HEK293 (cell line): Measurements from ENCODE around the gene PIPOX.

Experiments used
- CTCF ChIA-PET: fragments of 350-600 bp; formaldehyde crosslinking; extraction: SDS; loops from one replicate; lab custom pipeline; 2021; ENCODE audit warnings: antibody characterized with exemption; lab: Yijun Ruan, JAX
- POLR2A ChIA-PET: fragments of 300-600 bp; formaldehyde crosslinking; extraction: SDS; loops from one replicate; lab custom pipeline; 2020; ENCODE audit warnings: antibody characterized with exemption, inconsistent platforms; lab: Yijun Ruan, JAX
- H3K27ac ChIP-seq: fragments of 200-500 bp; sonication (Bioruptor generic); 2 replicates; pipeline ENCODE4 v1.5.1; 2014; ENCODE audit warnings: low read depth, low read length, control low read depth, inconsistent platforms; ENCODE audit errors: extremely low read depth
- H3K36me3 ChIP-seq, 2 experiments: fragments of 200-500 bp in 1 of 2; sonication (Bioruptor generic) in 1 of 2; 1 replicate in 1 of 2; 2 replicates in 1 of 2; pipeline ENCODE4 v1.5.1; 2014 to 2017; ENCODE audit warnings: inconsistent platforms in 2 of 2, low read length in 2 of 2; ENCODE audit not compliant: control insufficient read depth in 2 of 2, insufficient read depth in 1 of 2
- H3K4me1 ChIP-seq: fragments of 200-500 bp; sonication (Bioruptor generic); 2 replicates; pipeline ENCODE4 v1.5.1; 2014; ENCODE audit warnings: mild to moderate bottlenecking, low read length, inconsistent platforms; ENCODE audit not compliant: control insufficient read depth, insufficient read depth
- H3K4me3 ChIP-seq: 2 replicates; pipeline ENCODE4 v1.5.1; 2011; ENCODE audit warnings: low read depth, mild to moderate bottlenecking, control low read depth, low read length, moderate library complexity
- H3K9me3 ChIP-seq: fragments of 200-500 bp; sonication (Bioruptor generic); 2 replicates; pipeline ENCODE4 v1.5.1; 2014; ENCODE audit warnings: low read depth, low read length, inconsistent platforms; ENCODE audit not compliant: control insufficient read depth, insufficient read depth
- KLF16 ChIP-seq: fragments of 450-650 bp; formaldehyde crosslinking; IDR thresholded peaks from 2 replicates; pipeline ENCODE4 v1.5.1; 2017; ENCODE audit warnings: missing biosample characterization, missing genetic modification characterization
- MYNN ChIP-seq: fragments of 450-650 bp; formaldehyde crosslinking; IDR thresholded peaks from 2 replicates; pipeline ENCODE4 v1.5.1; 2016; ENCODE audit warnings: missing biosample characterization, missing genetic modification characterization, borderline replicate concordance
- SETDB1 ChIP-seq: IDR thresholded peaks from one replicate; pipeline ENCODE4 v1.6.1; 2017; ENCODE audit warnings: mild to moderate bottlenecking, low read length, moderate library complexity, mixed read lengths; ENCODE audit not compliant: insufficient read length
- ZNF10 ChIP-seq: fragments of 450-650 bp; formaldehyde crosslinking; IDR thresholded peaks from 2 replicates; pipeline ENCODE4 v1.5.1; 2017; ENCODE audit warnings: missing biosample characterization, missing genetic modification characterization
- ZNF121 ChIP-seq: fragments of 450-650 bp; formaldehyde crosslinking; IDR thresholded peaks from 2 replicates; pipeline ENCODE4 v1.5.1; 2016; ENCODE audit warnings: missing biosample characterization, missing genetic modification characterization
- ZNF211 ChIP-seq: fragments of 450-650 bp; formaldehyde crosslinking; IDR thresholded peaks from 2 replicates; pipeline ENCODE4 v1.5.1; 2016; ENCODE audit warnings: low read depth, missing biosample characterization, missing genetic modification characterization
- ZNF274 ChIP-seq, 2 experiments: fragments of 200-500 bp in 1 of 2; fragments of 450-650 bp in 1 of 2; sonication (Bioruptor generic) in 1 of 2; formaldehyde crosslinking in 1 of 2; IDR thresholded peaks; 2 replicates each; pipeline versions ENCODE4 v1.5.1 to v1.6.1; 2014 to 2016; ENCODE audit warnings: borderline replicate concordance in 1 of 2, inconsistent platforms in 1 of 2, low read length in 1 of 2, missing biosample characterization in 1 of 2, missing genetic modification characterization in 1 of 2
- ZNF311 ChIP-seq: fragments of 450-650 bp; formaldehyde crosslinking; IDR thresholded peaks from 2 replicates; pipeline ENCODE4 v1.5.1; 2017; ENCODE audit warnings: missing biosample characterization, missing genetic modification characterization, borderline replicate concordance
- ZNF501 ChIP-seq: fragments of 450-650 bp; formaldehyde crosslinking; IDR thresholded peaks from 2 replicates; pipeline ENCODE4 v1.5.1; 2016; ENCODE audit warnings: missing biosample characterization, missing genetic modification characterization
- ZNF510 ChIP-seq: fragments of 450-650 bp; formaldehyde crosslinking; IDR thresholded peaks from 2 replicates; pipeline ENCODE4 v1.5.1; 2018; ENCODE audit warnings: mild to moderate bottlenecking, missing genetic modification characterization, missing biosample characterization; ENCODE audit not compliant: insufficient replicate concordance
- ZNF530 ChIP-seq: fragments of 450-650 bp; formaldehyde crosslinking; IDR thresholded peaks from 2 replicates; pipeline ENCODE4 v1.5.1; 2016; ENCODE audit warnings: low read depth, missing biosample characterization, missing genetic modification characterization
- ZNF548 ChIP-seq: fragments of 450-650 bp; formaldehyde crosslinking; IDR thresholded peaks from 2 replicates; pipeline ENCODE4 v1.5.1; 2016; ENCODE audit warnings: missing biosample characterization, missing genetic modification characterization
- ZNF677 ChIP-seq: fragments of 450-650 bp; IDR thresholded peaks from 2 replicates; pipeline ENCODE4 v1.5.0; 2018; ENCODE audit warnings: missing biosample characterization, mild to moderate bottlenecking, missing genetic modification characterization, moderate library complexity
- TF ChIP-seq, protein P1 (sequence below): fragments of 450-650 bp; formaldehyde crosslinking; IDR thresholded peaks from 2 replicates; pipeline ENCODE4 v1.5.1; 2016; ENCODE audit warnings: missing biosample characterization, missing genetic modification characterization
- TF ChIP-seq, protein P2 (sequence below): fragments of 450-650 bp; formaldehyde crosslinking; IDR thresholded peaks from 2 replicates; pipeline ENCODE4 v1.5.1; 2016; ENCODE audit warnings: missing biosample characterization, missing genetic modification characterization
- TF ChIP-seq, protein P3 (sequence below): fragments of 450-650 bp; formaldehyde crosslinking; IDR thresholded peaks from 2 replicates; pipeline ENCODE4 v1.5.1; 2016; ENCODE audit warnings: missing biosample characterization, missing genetic modification characterization
- TF ChIP-seq, protein P4 (sequence below): IDR thresholded peaks from 2 replicates; pipeline ENCODE4 v1.6.1; 2011; ENCODE audit warnings: mild to moderate bottlenecking, low read depth, low read length, borderline replicate concordance
- TF ChIP-seq, protein P5 (sequence below): fragments of 450-650 bp; formaldehyde crosslinking; IDR thresholded peaks from 2 replicates; pipeline ENCODE4 v1.5.1; 2016; ENCODE audit warnings: missing biosample characterization, missing genetic modification characterization
- TF ChIP-seq, protein P6 (sequence below): fragments of 450-650 bp; formaldehyde crosslinking; optimal IDR thresholded peaks from 2 replicates; pipeline ENCODE3; 2016; ENCODE audit warnings: missing biosample characterization, mild to moderate bottlenecking, missing genetic modification characterization
- TF ChIP-seq, protein P7 (sequence below): fragments of 450-650 bp; formaldehyde crosslinking; IDR thresholded peaks from 2 replicates; pipeline ENCODE4 v1.5.1; 2016; ENCODE audit warnings: missing biosample characterization, missing genetic modification characterization, low read depth

Gene PIPOX

DNA sequence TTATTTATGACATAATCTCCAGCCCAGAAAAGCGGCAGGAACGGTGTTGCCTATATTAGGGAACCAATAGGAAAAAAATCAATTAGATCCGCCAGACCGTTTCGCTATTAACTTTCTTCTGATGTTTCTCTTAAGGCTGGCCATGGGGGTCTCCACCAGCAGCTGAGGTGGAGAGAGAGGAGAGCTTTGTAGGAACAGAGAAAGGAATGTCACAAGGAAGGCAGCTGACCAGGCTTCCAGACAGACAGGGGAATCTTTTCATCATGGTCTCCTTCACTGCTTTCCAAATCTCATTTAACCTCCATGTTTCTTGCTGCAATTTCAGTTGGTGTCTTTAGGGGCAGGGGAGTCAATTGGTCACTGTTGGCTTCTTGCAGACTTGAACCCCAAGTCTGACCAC, 28.2 kb upstream of the PIPOX start:
- no peak overlapping the region for H3K4me3 ChIP-seq
- TF ChIP-seq, protein P1, sequence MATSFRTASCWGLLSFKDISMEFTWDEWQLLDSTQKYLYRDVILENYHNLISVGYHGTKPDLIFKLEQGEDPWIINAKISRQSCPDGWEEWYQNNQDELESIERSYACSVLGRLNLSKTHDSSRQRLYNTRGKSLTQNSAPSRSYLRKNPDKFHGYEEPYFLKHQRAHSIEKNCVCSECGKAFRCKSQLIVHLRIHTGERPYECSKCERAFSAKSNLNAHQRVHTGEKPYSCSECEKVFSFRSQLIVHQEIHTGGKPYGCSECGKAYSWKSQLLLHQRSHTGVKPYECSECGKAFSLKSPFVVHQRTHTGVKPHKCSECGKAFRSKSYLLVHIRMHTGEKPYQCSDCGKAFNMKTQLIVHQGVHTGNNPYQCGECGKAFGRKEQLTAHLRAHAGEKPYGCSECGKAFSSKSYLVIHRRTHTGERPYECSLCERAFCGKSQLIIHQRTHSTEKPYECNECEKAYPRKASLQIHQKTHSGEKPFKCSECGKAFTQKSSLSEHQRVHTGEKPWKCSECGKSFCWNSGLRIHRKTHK: no peak
- TF ChIP-seq MYNN (tag by site-specific recombination) (no peak), ZNF311 (tag by site-specific recombination) (no peak), ZNF530 (no peak), ZNF501 (tag by site-specific recombination) (no peak), ZNF677 (tag by site-specific recombination) (no peak)
- TF ChIP-seq, all 188 proteins: peak for 0
- CTCF ChIA-PET: interaction anchor here (0.7 to 1.3 kb wide), 2 partner anchors 50 to 103 kb away, joined by 3 to 6 read pairs; no protein-coding TSS in a partner anchor
- 0 out of 2 replicates have a peak overlapping the region, but pooled peaks have one; percentile 9 for H3K27ac ChIP-seq
- POLR2A ChIA-PET: no interaction called here
- 0 out of 2 replicates have a peak, but pooled peaks cover 2% of the 10 kb centered on the region for H3K4me1 ChIP-seq
- H3K9me3 ChIP-seq: no peaks in the 10 kb centered on the region
- H3K36me3 ChIP-seq: no peaks in the 10 kb centered on the region

DNA sequence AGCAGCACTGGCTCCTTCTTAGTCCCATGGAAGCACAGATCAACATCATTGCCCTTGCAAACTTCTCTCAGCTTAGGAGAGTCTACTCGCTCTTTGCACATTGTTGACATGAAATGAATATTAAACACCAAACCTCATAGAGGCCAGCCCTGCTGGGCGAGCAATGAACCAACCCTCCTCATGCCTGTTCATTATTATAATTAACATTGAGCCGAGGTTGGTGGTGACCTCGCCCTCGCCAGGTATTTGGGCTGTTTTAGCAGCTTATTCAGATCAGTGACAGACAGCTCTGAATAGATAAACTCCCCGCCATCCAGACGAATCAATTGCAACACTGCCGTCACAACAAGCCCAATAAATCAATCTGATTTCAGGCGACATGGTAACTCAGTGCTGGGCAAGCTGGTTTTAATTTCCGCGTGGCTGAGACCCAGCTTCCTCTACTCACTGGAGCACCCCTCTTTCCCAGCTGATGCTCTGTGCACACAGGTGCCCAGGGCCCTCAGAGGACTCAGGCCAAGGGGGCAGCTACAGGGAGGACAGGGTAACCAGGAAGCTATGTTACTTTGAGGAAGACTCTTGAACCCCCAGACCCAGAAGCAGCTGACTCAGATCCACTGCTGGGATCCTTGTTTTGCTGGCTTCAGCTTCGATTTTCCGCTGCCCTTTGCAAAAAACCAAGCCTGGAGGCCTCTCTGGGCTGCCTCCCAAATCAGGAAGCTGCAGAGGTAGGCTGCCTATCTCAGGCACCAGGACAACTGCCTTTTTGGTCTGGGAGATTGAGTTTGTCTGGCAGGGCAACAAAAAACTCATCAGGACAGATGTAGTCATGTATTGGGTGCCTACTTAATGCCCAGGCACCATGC, 26.4 kb upstream of the PIPOX start:
- Histone ChIP-seq H3K4me1 (no peaks in the 10 kb centered on the region), H3K4me3 (no peak overlapping the region), H3K27ac (no peak overlapping the region), H3K36me3 (no peaks in the 10 kb centered on the region), H3K9me3 (no peaks in the 10 kb centered on the region)
- ChIA-PET POLR2A (no interaction called here), CTCF (interaction anchor here (0.6 to 2.2 kb wide), 7 partner anchors 51 to 168 kb away, joined by 3 to 9 read pairs (median 3); partner anchors contain the start of gene PHF12)
- TF ChIP-seq, protein P2, sequence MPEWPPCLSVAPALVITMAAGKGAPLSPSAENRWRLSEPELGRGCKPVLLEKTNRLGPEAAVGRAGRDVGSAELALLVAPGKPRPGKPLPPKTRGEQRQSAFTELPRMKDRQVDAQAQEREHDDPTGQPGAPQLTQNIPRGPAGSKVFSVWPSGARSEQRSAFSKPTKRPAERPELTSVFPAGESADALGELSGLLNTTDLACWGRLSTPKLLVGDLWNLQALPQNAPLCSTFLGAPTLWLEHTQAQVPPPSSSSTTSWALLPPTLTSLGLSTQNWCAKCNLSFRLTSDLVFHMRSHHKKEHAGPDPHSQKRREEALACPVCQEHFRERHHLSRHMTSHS (tag by site-specific recombination): no peak
- TF ChIP-seq, protein P3, sequence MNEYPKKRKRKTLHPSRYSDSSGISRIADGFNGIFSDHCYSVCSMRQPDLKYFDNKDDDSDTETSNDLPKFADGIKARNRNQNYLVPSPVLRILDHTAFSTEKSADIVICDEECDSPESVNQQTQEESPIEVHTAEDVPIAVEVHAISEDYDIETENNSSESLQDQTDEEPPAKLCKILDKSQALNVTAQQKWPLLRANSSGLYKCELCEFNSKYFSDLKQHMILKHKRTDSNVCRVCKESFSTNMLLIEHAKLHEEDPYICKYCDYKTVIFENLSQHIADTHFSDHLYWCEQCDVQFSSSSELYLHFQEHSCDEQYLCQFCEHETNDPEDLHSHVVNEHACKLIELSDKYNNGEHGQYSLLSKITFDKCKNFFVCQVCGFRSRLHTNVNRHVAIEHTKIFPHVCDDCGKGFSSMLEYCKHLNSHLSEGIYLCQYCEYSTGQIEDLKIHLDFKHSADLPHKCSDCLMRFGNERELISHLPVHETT (tag by site-specific recombination): no peak
- no peak for TF ChIP-seq SETDB1
- TF ChIP-seq, protein P4, sequence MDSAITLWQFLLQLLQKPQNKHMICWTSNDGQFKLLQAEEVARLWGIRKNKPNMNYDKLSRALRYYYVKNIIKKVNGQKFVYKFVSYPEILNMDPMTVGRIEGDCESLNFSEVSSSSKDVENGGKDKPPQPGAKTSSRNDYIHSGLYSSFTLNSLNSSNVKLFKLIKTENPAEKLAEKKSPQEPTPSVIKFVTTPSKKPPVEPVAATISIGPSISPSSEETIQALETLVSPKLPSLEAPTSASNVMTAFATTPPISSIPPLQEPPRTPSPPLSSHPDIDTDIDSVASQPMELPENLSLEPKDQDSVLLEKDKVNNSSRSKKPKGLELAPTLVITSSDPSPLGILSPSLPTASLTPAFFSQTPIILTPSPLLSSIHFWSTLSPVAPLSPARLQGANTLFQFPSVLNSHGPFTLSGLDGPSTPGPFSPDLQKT: no peak
- no peak for TF ChIP-seq ZNF121 (tag by site-specific recombination)
- no peak for TF ChIP-seq ZNF548 (tag by site-specific recombination)
- TF ChIP-seq, protein P5, sequence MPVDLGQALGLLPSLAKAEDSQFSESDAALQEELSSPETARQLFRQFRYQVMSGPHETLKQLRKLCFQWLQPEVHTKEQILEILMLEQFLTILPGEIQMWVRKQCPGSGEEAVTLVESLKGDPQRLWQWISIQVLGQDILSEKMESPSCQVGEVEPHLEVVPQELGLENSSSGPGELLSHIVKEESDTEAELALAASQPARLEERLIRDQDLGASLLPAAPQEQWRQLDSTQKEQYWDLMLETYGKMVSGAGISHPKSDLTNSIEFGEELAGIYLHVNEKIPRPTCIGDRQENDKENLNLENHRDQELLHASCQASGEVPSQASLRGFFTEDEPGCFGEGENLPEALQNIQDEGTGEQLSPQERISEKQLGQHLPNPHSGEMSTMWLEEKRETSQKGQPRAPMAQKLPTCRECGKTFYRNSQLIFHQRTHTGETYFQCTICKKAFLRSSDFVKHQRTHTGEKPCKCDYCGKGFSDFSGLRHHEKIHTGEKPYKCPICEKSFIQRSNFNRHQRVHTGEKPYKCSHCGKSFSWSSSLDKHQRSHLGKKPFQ (tag by site-specific recombination): no peak
- TF ChIP-seq ZNF10 (tag by site-specific recombination): no peak
- TF ChIP-seq ZNF274 (IDR thresholded peaks at IDR 0.05; ENCODE audit: low read length): no peak
- no peak for TF ChIP-seq ZNF274 (tag by site-specific recombination; IDR thresholded peaks at IDR 0.05; ENCODE audit: borderline replicate concordance)
- no peak for TF ChIP-seq ZNF510 (tag by site-specific recombination)
- TF ChIP-seq ZNF211: no peak
- TF ChIP-seq, protein P6, sequence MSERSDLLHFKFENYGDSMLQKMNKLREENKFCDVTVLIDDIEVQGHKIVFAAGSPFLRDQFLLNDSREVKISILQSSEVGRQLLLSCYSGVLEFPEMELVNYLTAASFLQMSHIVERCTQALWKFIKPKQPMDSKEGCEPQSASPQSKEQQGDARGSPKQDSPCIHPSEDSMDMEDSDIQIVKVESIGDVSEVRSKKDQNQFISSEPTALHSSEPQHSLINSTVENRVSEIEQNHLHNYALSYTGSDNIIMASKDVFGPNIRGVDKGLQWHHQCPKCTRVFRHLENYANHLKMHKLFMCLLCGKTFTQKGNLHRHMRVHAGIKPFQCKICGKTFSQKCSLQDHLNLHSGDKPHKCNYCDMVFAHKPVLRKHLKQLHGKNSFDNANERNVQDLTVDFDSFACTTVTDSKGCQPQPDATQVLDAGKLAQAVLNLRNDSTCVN (tag by site-specific recombination): no peak
- TF ChIP-seq, protein P7, sequence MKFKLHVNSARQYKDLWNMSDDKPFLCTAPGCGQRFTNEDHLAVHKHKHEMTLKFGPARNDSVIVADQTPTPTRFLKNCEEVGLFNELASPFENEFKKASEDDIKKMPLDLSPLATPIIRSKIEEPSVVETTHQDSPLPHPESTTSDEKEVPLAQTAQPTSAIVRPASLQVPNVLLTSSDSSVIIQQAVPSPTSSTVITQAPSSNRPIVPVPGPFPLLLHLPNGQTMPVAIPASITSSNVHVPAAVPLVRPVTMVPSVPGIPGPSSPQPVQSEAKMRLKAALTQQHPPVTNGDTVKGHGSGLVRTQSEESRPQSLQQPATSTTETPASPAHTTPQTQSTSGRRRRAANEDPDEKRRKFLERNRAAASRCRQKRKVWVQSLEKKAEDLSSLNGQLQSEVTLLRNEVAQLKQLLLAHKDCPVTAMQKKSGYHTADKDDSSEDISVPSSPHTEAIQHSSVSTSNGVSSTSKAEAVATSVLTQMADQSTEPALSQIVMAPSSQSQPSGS (tag by site-specific recombination): no peak
- no peak for TF ChIP-seq KLF16
